Germinal center (tissue), 1 donor: ENCODE data around the gene PRSS27.
A peak's percentile ranks its signal among the peaks of the same experiment; 100 is the strongest.

ENCODE experiments used
- DNase-seq: peaks from one replicate; pipeline ENCODE4 v3.0.0; 2012; ENCODE audit warnings: mixed read lengths, low spot score

The PRSS27 gene

GRCh38 chr16:2751577-2752034 lies 31.6 kb upstream of the PRSS27 start:
- peak; percentile 86 for DNase-seq

- no peak for DNase-seq
These were observed 29.9 kb upstream of the PRSS27 start for GRCh38 chr16:2749936-2750335.

GRCh38 chr16:2749476-2749875 lies 29.5 kb upstream of the PRSS27 start:
- DNase-seq, result no peak

GRCh38 chr16:2748757-2749455 lies 28.9 kb upstream of the PRSS27 start:
- DNase-seq, result no peak

GRCh38 chr16:2745961-2746360 lies 25.9 kb upstream of the PRSS27 start:
- no peak for DNase-seq

- DNase-seq, result no peak
These were observed 25.3 kb upstream of the PRSS27 start for GRCh38 chr16:2745116-2745890.

GRCh38 chr16:2744711-2745110 lies 24.7 kb upstream of the PRSS27 start:
- no peak for DNase-seq

- DNase-seq, result no peak
These were observed 23.2 kb upstream of the PRSS27 start for GRCh38 chr16:2743007-2743810.

GRCh38 chr16:2742323-2743006 lies 22.4 kb upstream of the PRSS27 start:
- no peak for DNase-seq

- no peak for DNase-seq
These were observed 21.1 kb upstream of the PRSS27 start for GRCh38 chr16:2741168-2741567.

GRCh38 chr16:2740476-2740875 lies 20.5 kb upstream of the PRSS27 start:
- no peak for DNase-seq

- no peak for DNase-seq
These were observed 19.8 kb upstream of the PRSS27 start for GRCh38 chr16:2739625-2740430.

- no peak for DNase-seq
These were observed 18.6 kb upstream of the PRSS27 start for GRCh38 chr16:2738615-2739014.

- no peak for DNase-seq
These were observed 17.9 kb upstream of the PRSS27 start for GRCh38 chr16:2737895-2738418.

- DNase-seq, result no peak
These were observed 17.2 kb upstream of the PRSS27 start for GRCh38 chr16:2737238-2737605.

GRCh38 chr16:2736476-2737237 lies 16.6 kb upstream of the PRSS27 start:
- DNase-seq, result no peak

- no peak for DNase-seq
These were observed 15.0 kb upstream of the PRSS27 start for GRCh38 chr16:2734844-2735515.

- DNase-seq, result no peak
These were observed 8.0 kb upstream of the PRSS27 start for GRCh38 chr16:2728034-2728433.

- no peak for DNase-seq
These were observed 6.9 kb upstream of the PRSS27 start for GRCh38 chr16:2726923-2727322.
